ENCODE measurements around the gene SRPX2.

The SRPX2 gene

GRCh38 chrX:100662170-100662569 lies 18.2 kb downstream of the SRPX2 start:
- H3K27me3 ChIP-seq: no peaks in the 10 kb centered on the region
- H3K9me3 ChIP-seq: no peaks in the 10 kb centered on the region
- H3K36me3 ChIP-seq: peaks cover 0 to 9% (median 3%) of the 10 kb centered on the region in 3 donors
- H3K27ac ChIP-seq: no peak overlapping the region
- TF ChIP-seq CTCF (IDR thresholded peaks at IDR 0.05): no peak
- intact Hi-C loops (cut with DNase I; ENCODE audit: low total_unique reads): no loop called here
- no peaks in the 10 kb centered on the region for H3K4me1 ChIP-seq
- DNase-seq: no peak
- H3K4me3 ChIP-seq: no peak overlapping the region

- intact Hi-C loops (cut with DNase I; ENCODE audit: low total_unique reads): no loop called here
- Histone ChIP-seq H3K27me3 (no peaks in the 10 kb centered on the region), H3K4me3 (no peak overlapping the region), H3K36me3 (peaks cover 0 to 12% (median 3%) of the 10 kb centered on the region in 3 donors), H3K27ac (no peak overlapping the region), H3K4me1 (no peaks in the 10 kb centered on the region), H3K9me3 (no peaks in the 10 kb centered on the region)
- DNase-seq: no peak
- no peak for TF ChIP-seq CTCF (IDR thresholded peaks at IDR 0.05)
Measured at GRCh38 chrX:100662796-100663195, 18.8 kb downstream of the SRPX2 start.

GRCh38 chrX:100663642-100664041 lies 19.6 kb downstream of the SRPX2 start:
- no peak for DNase-seq

GRCh38 chrX:100672966-100673365 lies 29.0 kb downstream of the SRPX2 start:
- H3K9me3 ChIP-seq: no peaks in the 10 kb centered on the region
- no peak for DNase-seq
- no peaks in the 10 kb centered on the region for H3K4me1 ChIP-seq
- TF ChIP-seq CTCF (IDR thresholded peaks at IDR 0.05): no peak
- H3K27me3 ChIP-seq: no peaks in the 10 kb centered on the region
- no peak overlapping the region for H3K27ac ChIP-seq
- no peak overlapping the region for H3K4me3 ChIP-seq
- no peaks in the 10 kb centered on the region for H3K36me3 ChIP-seq
- intact Hi-C loops (cut with DNase I; ENCODE audit: low total_unique reads): no loop called here

More at GRCh38 chrX:100663642-100664041, 19.6 kb downstream of the SRPX2 start:
- H3K27ac ChIP-seq: no peak overlapping the region
- no peaks in the 10 kb centered on the region for H3K4me1 ChIP-seq
- no peaks in the 10 kb centered on the region for H3K9me3 ChIP-seq
- H3K36me3 ChIP-seq: peaks cover 0 to 12% (median 3%) of the 10 kb centered on the region in 3 donors
- H3K27me3 ChIP-seq: no peaks in the 10 kb centered on the region
- TF ChIP-seq CTCF (IDR thresholded peaks at IDR 0.05): no peak
- intact Hi-C loops (cut with DNase I; ENCODE audit: low total_unique reads): no loop called here
- no peak overlapping the region for H3K4me3 ChIP-seq

GRCh38 chrX:100673397-100673953 lies 29.5 kb downstream of the SRPX2 start:
- Histone ChIP-seq H3K36me3 (no peaks in the 10 kb centered on the region), H3K27me3 (no peaks in the 10 kb centered on the region), H3K4me1 (no peaks in the 10 kb centered on the region), H3K4me3 (no peak overlapping the region), H3K27ac (no peak overlapping the region), H3K9me3 (no peaks in the 10 kb centered on the region)
- DNase-seq: no peak
- no peak for TF ChIP-seq CTCF (IDR thresholded peaks at IDR 0.05)
- intact Hi-C loops (cut with DNase I; ENCODE audit: low total_unique reads): no loop called here

GRCh38 chrX:100674705-100675104 lies 30.7 kb downstream of the SRPX2 start:
- H3K27me3 ChIP-seq: no peaks in the 10 kb centered on the region
- no peak overlapping the region for H3K27ac ChIP-seq
- H3K4me1 ChIP-seq: no peaks in the 10 kb centered on the region
- no peak for TF ChIP-seq CTCF (IDR thresholded peaks at IDR 0.05)
- no peak overlapping the region for H3K4me3 ChIP-seq
- DNase-seq: no peak
- no peaks in the 10 kb centered on the region for H3K9me3 ChIP-seq
- intact Hi-C loops (cut with DNase I; ENCODE audit: low total_unique reads): no loop called here
- no peaks in the 10 kb centered on the region for H3K36me3 ChIP-seq

Data from tibial artery (tissue), 4 donors.